ENCODE results near the gene LKAAEAR1. TPM values are rescaled to one million over a fixed set of nuclear protein-coding genes. Genes with fewer than 3 reads are reported as not detected.

The LKAAEAR1 gene
- total and polyA plus RNA-seq, 2 of the 13 experiments (the other 11 are each of a cell fraction or from before 2014, with no cell fraction given), result not detected

- TF ChIP-seq ZBTB20 (CRISPR knock-in tag; IDR thresholded peaks at IDR 0.05; ENCODE audit: borderline replicate concordance, low read depth) (peak; percentile 42; the same call in 1 of the 2 replicates), ZNF850 (CRISPR knock-in tag; conservative IDR thresholded peaks at IDR 0.05) (no peak), ZNF263 (CRISPR knock-in tag; IDR thresholded peaks at IDR 0.05) (no peak; the same call in 1 of the 2 replicates), STAT5B (CRISPR knock-in tag; IDR thresholded peaks at IDR 0.05) (0 out of 2 replicates have a peak, but pooled peaks have one; percentile 87), ZNF619 (CRISPR knock-in tag; IDR thresholded peaks at IDR 0.05) (0 out of 2 replicates have a peak, but pooled peaks have one; percentile 90), PRDM15 (CRISPR knock-in tag; IDR thresholded peaks at IDR 0.05) (no peak), ZNF597 (CRISPR knock-in tag; IDR thresholded peaks at IDR 0.05) (no peak), SALL1 (CRISPR knock-in tag; IDR thresholded peaks at IDR 0.05) (peak; percentile 39), ZNF792 (CRISPR knock-in tag; IDR thresholded peaks at IDR 0.05) (peak; percentile 71; the same call in 1 of the 2 replicates), ZNF350 (CRISPR knock-in tag; IDR thresholded peaks at IDR 0.05; ENCODE audit: borderline replicate concordance, low read depth) (0 out of 2 replicates have a peak, but pooled peaks have one; percentile 21), ZNF556 (CRISPR knock-in tag; IDR thresholded peaks at IDR 0.05; ENCODE audit: borderline replicate concordance) (no peak), HIC2 (CRISPR knock-in tag; IDR thresholded peaks at IDR 0.05; ENCODE audit: low read depth) (peak; percentile 60; the same call in 1 of the 2 replicates), ZNF629 (CRISPR knock-in tag; conservative IDR thresholded peaks at IDR 0.05) (peak; percentile 100), EP300 (IDR thresholded peaks at IDR 0.05; ENCODE audit: low read depth in 2 of 2, low read length in 2 of 2) (peak in 1 of 2 experiments; percentile 44; a peak in 2 of 4 replicates), EP300 (CRISPR knock-in tag; IDR thresholded peaks at IDR 0.05; ENCODE audit: borderline replicate concordance) (peak; percentile 80), ZFAT (CRISPR knock-in tag; conservative IDR thresholded peaks at IDR 0.05) (no peak), ZNF431 (CRISPR knock-in tag; IDR thresholded peaks at IDR 0.05; ENCODE audit: borderline replicate concordance, low read depth) (no peak), TFAP4 (IDR thresholded peaks at IDR 0.05; ENCODE audit: borderline replicate concordance, low read depth) (peak; percentile 57; the same call in 1 of the 2 replicates), NR2F1 (CRISPR knock-in tag; IDR thresholded peaks at IDR 0.05) (0 out of 4 replicates have a peak, but pooled peaks of 1 of the 2 experiments have one; percentile 21), ZNF83 (CRISPR knock-in tag; IDR thresholded peaks at IDR 0.05; ENCODE audit: borderline replicate concordance) (no peak), RBFOX2 (IDR thresholded peaks at IDR 0.05; ENCODE audit: low read depth, low read length) (peak; percentile 71)
Measured at GRCh38 chr20:64055893-64056638, 28.1 kb downstream of the LKAAEAR1 start (continued).

Data from HepG2 (cell line).